Mesothelial cell of epicardium (in vitro differentiated cells): ENCODE measurements around the gene NAV2. TPM values are rescaled to one million over a fixed set of nuclear protein-coding genes. Genes with fewer than 3 reads are reported as not detected.

ENCODE experiments used
- DNase-seq, 2 experiments: peaks; one replicate each; pipeline ENCODE4 v3.0.0; 2021; ENCODE audit warnings: low spot score in 2 of 2; ENCODE audit not compliant: unreplicated experiment in 2 of 2
- H3K27ac Mint-ChIP-seq: 2 replicates; pipeline ENCODE4 v1.8.0; 2021; ENCODE audit warnings: mixed read lengths
- H3K27me3 Mint-ChIP-seq: 2 replicates; pipeline ENCODE4 v1.8.0; 2021; ENCODE audit warnings: low read depth, mixed read lengths
- H3K36me3 Mint-ChIP-seq: 2 replicates; pipeline ENCODE4 v1.8.0; 2021; ENCODE audit warnings: mixed read lengths
- H3K4me1 Mint-ChIP-seq: 2 replicates; pipeline ENCODE4 v1.8.0; 2021; ENCODE audit warnings: mixed read lengths
- H3K4me3 Mint-ChIP-seq: 2 replicates; pipeline ENCODE4 v1.8.0; 2021; ENCODE audit warnings: mild to moderate bottlenecking, moderate library complexity, mixed read lengths
- H3K9me3 Mint-ChIP-seq: 2 replicates; pipeline ENCODE4 v1.8.0; 2021; ENCODE audit warnings: mixed read lengths
- total RNA-seq: library from RNA; stranded (reverse); gene quantifications from 3 replicates; pipeline ENCODE4 v1.2.1, GENCODE V29; 2021
- TF ChIP-seq, protein P1 (sequence below): fragments of 200-600 bp; sonication (generic); IDR thresholded peaks from one replicate; pipeline ENCODE4 v1.5.0; 2021; ENCODE audit warnings: antibody characterized with exemption; ENCODE audit not compliant: unreplicated experiment

The NAV2 gene
- total RNA-seq, 1 donor from 2014 or later, result 69.8 TPM

DNA sequence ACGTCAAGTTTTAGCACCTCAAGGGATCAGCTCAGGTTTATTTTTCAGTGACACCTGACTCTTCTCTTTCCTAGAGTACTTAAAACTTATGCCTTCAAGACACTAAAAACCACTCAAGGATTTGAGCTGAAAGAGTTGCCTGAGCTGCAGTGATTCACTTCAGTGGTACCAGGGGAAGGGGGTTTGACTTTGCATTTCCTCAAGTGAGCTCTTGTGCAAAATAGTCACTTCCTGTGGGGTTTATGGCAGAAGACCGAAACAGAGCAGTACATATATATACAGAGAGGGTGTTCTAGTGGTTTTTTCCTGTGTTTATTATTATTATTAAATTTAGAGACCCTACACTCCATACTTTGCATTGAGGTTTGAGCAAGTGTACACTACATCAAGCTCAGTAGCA, 386.9 kb downstream of the NAV2 start:
- Mint-ChIP-seq H3K9me3 (no peaks in the 10 kb centered on the region), H3K4me1 (peaks cover 10% of the 10 kb centered on the region), H3K27ac (no peak overlapping the region), H3K27me3 (no peaks in the 10 kb centered on the region), H3K36me3 (peaks cover 44% of the 10 kb centered on the region), H3K4me3 (no peak overlapping the region)
- TF ChIP-seq, protein P1, sequence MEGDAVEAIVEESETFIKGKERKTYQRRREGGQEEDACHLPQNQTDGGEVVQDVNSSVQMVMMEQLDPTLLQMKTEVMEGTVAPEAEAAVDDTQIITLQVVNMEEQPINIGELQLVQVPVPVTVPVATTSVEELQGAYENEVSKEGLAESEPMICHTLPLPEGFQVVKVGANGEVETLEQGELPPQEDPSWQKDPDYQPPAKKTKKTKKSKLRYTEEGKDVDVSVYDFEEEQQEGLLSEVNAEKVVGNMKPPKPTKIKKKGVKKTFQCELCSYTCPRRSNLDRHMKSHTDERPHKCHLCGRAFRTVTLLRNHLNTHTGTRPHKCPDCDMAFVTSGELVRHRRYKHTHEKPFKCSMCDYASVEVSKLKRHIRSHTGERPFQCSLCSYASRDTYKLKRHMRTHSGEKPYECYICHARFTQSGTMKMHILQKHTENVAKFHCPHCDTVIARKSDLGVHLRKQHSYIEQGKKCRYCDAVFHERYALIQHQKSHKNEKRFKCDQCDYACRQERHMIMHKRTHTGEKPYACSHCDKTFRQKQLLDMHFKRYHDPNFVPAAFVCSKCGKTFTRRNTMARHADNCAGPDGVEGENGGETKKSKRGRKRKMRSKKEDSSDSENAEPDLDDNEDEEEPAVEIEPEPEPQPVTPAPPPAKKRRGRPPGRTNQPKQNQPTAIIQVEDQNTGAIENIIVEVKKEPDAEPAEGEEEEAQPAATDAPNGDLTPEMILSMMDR, result no peak
- DNase-seq, result no peak

DNA sequence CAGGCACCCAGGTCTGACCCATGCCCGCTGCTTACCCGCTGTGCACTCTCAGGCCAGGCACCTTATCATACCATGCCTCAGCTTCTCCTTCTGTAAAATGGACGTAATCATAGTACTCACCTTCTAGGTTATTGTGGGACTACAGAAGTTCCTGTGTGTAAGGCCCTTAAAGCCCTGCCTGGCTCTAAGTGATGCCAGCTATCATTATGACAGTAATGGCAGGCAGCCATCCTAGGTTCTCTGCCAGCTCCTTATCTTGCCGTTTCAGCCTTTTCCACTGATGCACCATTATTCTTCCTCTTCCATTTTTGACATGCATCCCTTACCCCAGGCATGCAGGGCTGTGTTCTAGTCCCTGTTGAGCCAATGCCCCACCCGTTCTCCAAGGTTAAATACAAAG, 389.8 kb downstream of the NAV2 start:
- H3K4me3 Mint-ChIP-seq, result no peak overlapping the region
- peaks cover 4% of the 10 kb centered on the region for H3K4me1 Mint-ChIP-seq
- H3K9me3 Mint-ChIP-seq, result no peaks in the 10 kb centered on the region
- DNase-seq, result no peak
- H3K36me3 Mint-ChIP-seq, result peaks cover 49% of the 10 kb centered on the region
- TF ChIP-seq, protein P1, result no peak
- no peaks in the 10 kb centered on the region for H3K27me3 Mint-ChIP-seq
- no peak overlapping the region for H3K27ac Mint-ChIP-seq

DNA sequence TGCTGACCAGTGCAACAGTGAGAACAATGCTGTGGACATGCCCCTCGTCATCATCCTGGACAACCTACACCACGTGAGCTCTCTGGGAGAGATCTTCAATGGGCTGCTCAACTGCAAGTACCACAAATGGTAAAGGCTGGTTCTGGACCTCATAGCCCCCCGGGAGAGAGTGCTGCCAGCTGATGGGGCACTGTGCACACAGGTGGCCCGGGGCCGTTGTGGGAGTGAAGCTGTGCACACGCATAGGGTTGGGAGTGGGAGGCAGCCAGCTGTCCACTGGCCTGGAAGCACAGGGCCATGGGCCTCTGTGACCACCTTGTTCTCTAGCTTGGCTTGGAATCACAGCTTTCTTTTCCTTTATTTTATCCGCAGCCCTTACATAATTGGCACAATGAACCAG, 390.6 kb downstream of the NAV2 start:
- Mint-ChIP-seq H3K36me3 (peaks cover 54% of the 10 kb centered on the region), H3K27ac (no peak overlapping the region), H3K4me1 (no peaks in the 10 kb centered on the region), H3K27me3 (no peaks in the 10 kb centered on the region), H3K9me3 (no peaks in the 10 kb centered on the region), H3K4me3 (no peak overlapping the region)
- TF ChIP-seq, protein P1, result no peak
- no peak for DNase-seq

DNA sequence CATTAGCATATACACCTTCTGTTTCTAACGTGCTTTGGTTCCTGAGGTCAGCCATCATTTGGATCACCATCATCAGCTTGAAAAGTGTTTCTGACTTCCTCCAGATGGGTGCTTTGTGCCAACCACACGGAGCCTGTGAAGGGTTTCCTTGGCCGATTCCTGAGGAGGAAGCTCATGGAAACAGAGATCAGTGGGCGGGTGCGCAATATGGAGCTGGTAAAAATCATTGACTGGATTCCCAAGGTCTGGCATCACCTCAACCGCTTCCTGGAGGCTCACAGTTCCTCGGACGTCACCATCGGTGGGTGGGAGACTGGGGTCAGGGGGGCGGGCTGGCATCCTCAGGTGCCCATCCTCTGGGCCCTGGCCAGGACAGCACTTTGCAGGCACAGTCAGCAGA, 392.8 kb downstream of the NAV2 start:
- H3K4me3 Mint-ChIP-seq, result no peak overlapping the region
- no peaks in the 10 kb centered on the region for H3K27me3 Mint-ChIP-seq
- no peak for DNase-seq
- TF ChIP-seq, protein P1, result no peak
- peaks cover 48% of the 10 kb centered on the region for H3K36me3 Mint-ChIP-seq
- H3K4me1 Mint-ChIP-seq, result no peaks in the 10 kb centered on the region
- no peak overlapping the region for H3K27ac Mint-ChIP-seq
- H3K9me3 Mint-ChIP-seq, result no peaks in the 10 kb centered on the region

DNA sequence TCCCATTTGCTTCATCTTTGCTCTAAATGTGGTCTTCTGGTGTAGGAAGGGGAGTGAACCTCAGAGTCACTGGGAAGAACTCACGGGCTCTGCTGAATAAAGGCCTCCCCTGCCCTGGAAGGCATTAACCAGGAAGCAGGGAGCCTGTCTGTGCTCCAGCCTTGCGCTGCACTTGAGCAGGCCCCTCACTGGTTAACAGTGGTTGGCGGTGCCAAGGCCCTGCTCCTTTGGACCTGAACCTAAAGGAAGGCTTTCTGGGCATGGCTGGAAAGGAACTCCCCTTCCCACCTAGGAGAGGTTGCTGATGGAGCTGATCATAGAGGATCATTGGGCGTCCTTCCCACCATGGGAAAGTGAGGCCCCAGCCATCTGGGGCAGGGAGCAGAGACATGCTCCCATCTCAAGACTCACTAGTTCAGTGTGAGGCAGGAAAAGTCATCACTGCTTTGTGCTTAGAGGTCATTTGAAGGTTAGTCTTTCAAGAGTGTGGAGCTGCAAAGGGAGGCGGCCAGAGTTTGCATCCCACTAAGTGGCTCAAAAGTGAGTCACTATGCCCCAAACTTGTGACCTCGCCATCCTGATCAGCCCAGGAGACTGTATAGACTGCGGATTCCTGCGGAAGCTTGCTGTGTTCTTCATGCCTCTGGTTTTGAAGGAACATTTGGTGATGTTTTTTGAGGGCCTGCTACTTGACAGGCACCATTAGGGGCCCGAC, 397.3 kb downstream of the NAV2 start:
- Mint-ChIP-seq H3K4me1 (peaks cover 18% of the 10 kb centered on the region), H3K4me3 (no peak overlapping the region), H3K9me3 (no peaks in the 10 kb centered on the region), H3K27ac (no peak overlapping the region), H3K27me3 (no peaks in the 10 kb centered on the region), H3K36me3 (peaks cover 27% of the 10 kb centered on the region)
- TF ChIP-seq, protein P1, result no peak
- DNase-seq, result no peak
